Gastroesophageal sphincter (tissue), 3 donors: ENCODE data around the gene PAM16.
"Not testable (repeated sequence)": the region's sequence is repeated elsewhere in the genome, so short reads cannot be mapped to it uniquely, and the experiment has no call there.

ENCODE experiments used
- POLR2A ChIP-seq, 2 donors: fragments of 450-650 bp; IDR thresholded peaks; one replicate each; pipeline ENCODE4 v1.6.1; 2017; ENCODE audit warnings: antibody characterized with exemption in 2 of 2, mild to moderate bottlenecking in 2 of 2, moderate library complexity in 1 of 2
- POLR2AphosphoS5 ChIP-seq: sonication (generic); formaldehyde crosslinking; IDR thresholded peaks from one replicate; pipeline ENCODE4 v1.6.1; 2017; ENCODE audit warnings: antibody characterized with exemption
- TF ChIP-seq, protein P1 (sequence below), 4 experiments: fragments of 200-600 bp in 2 of 4; fragments of 450-650 bp in 2 of 4; sonication (generic) in 1 of 4; IDR thresholded peaks; one replicate each; pipeline ENCODE4 v1.5.1; 2017 to 2019; ENCODE audit warnings: antibody characterized with exemption in 4 of 4, mild to moderate bottlenecking in 2 of 4, moderate library complexity in 2 of 4

DNA sequence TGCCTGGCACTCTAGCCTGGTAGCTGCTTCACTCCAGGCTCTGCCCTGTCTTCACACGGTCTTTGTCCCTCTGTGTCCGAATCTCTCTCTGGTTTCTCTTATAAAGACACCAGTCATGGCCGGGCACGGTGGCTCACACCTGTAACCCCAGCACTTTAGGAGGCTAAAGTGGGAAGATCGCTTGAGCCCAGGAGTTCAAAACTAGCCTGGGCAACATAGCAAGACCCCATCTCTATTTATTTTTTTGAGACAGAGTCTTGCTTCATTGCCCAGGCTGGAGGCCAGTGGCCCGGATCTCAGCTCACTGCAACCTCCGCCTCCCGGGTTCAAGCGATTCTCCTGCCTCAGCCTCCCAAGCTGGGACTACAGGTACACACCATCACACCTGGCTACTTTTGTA is 17.4 kb downstream of the PAM16 start:
- TF ChIP-seq, protein P1, sequence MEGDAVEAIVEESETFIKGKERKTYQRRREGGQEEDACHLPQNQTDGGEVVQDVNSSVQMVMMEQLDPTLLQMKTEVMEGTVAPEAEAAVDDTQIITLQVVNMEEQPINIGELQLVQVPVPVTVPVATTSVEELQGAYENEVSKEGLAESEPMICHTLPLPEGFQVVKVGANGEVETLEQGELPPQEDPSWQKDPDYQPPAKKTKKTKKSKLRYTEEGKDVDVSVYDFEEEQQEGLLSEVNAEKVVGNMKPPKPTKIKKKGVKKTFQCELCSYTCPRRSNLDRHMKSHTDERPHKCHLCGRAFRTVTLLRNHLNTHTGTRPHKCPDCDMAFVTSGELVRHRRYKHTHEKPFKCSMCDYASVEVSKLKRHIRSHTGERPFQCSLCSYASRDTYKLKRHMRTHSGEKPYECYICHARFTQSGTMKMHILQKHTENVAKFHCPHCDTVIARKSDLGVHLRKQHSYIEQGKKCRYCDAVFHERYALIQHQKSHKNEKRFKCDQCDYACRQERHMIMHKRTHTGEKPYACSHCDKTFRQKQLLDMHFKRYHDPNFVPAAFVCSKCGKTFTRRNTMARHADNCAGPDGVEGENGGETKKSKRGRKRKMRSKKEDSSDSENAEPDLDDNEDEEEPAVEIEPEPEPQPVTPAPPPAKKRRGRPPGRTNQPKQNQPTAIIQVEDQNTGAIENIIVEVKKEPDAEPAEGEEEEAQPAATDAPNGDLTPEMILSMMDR (IDR thresholded peaks at IDR 0.05): not testable (repeated sequence)
- TF ChIP-seq POLR2AphosphoS5; POLR2A (IDR thresholded peaks at IDR 0.05): not testable (repeated sequence)
